H1 (cell line): ENCODE measurements around the gene VPS13A. TPM values are rescaled to one million over a fixed set of nuclear protein-coding genes. Genes with fewer than 3 reads are reported as not detected.

Source experiments
- SIN3A ChIP-seq, 2 experiments: IDR thresholded peaks in 1 of 2; conservative IDR thresholded peaks in 1 of 2; 2 replicates each; pipeline ENCODE4 v1.6.1; 2011 to 2012; ENCODE audit warnings: low read length in 2 of 2, improper control_type of control experiment in 1 of 2, low read depth in 1 of 2, mild to moderate bottlenecking in 1 of 2
- SP4 ChIP-seq: IDR thresholded peaks from 2 replicates; pipeline ENCODE4 v1.6.1; 2012; ENCODE audit warnings: low read length, inconsistent platforms
- polyA plus RNA-seq, 7 experiments: library from polyadenylated mRNA; depleted of rRNA in 3 of 7; stranded (reverse) in 5 of 7; unstranded in 2 of 7; fragments of >200 nt in 5 of 7; fragments of 200-250 nt in 2 of 7; gene quantifications; 1 replicate in 5 of 7; 2 replicates in 1 of 7; 4 replicates in 1 of 7; pipeline versions ENCODE4 v1.2.1 to v1.2.3, GENCODE V29; 2011 to 2013; ENCODE audit warnings: missing spikeins in 2 of 7, mixed read lengths in 2 of 7
- total RNA-seq: library from RNA; stranded (reverse); fragmentation: NEBNext Ultra II Directional; extraction: Animal tissue kit (Norgen Biotek cat#: 25700); gene quantifications from 2 replicates; pipeline ENCODE4 v1.2.1, GENCODE V29; 2021
- TF ChIP-seq, protein P1 (sequence below): IDR thresholded peaks from 2 replicates; pipeline ENCODE4 v1.6.1; 2012; ENCODE audit warnings: inconsistent platforms

VPS13A gene
- total and polyA plus RNA-seq, 2 of the 8 experiments (the other 6 are each of a cell fraction or from before 2014, with no cell fraction given): 6.0 to 36.5 TPM

GRCh38 chr9:77156646-77157371 is 20.5 kb upstream of the VPS13A start (continued):
- TF ChIP-seq, protein P1, sequence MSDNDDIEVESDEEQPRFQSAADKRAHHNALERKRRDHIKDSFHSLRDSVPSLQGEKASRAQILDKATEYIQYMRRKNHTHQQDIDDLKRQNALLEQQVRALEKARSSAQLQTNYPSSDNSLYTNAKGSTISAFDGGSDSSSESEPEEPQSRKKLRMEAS: no peak
- TF ChIP-seq SP4: no peak
- TF ChIP-seq SIN3A (conservative IDR thresholded peaks at IDR 0.05 in 1 of 2, IDR thresholded peaks at IDR 0.05 in 1 of 2; ENCODE audit: low read depth in 1 of 2, low read length in 2 of 2): no peak
